HCT116 (cell line): ENCODE data around the gene CHAF1B. TPM values are rescaled to one million over a fixed set of nuclear protein-coding genes. Genes with fewer than 3 reads are reported as not detected.

Experiments used
- ATAC-seq: fragments of 200-7000 bp; cut with Tn5 transposase; 2 replicates; pipeline ENCODE4 v1.9.1; 2020; ENCODE audit warnings: mild to moderate bottlenecking, moderate library complexity
- BruUV-seq: library from RNA; stranded (reverse); fragments of 400-500 nt; replicated peaks from 2 replicates; lab custom pipeline; 2021; lab: Mats Ljungman, UMichigan
- CTCF ChIA-PET: fragments of 300-600 bp; sonication (Branson Sonifier 250); formaldehyde crosslinking; loops from one replicate; lab custom pipeline; 2021; ENCODE audit warnings: antibody characterized with exemption; lab: Charles Lee
- POLR2A ChIA-PET: fragments of 300-600, 350-600 bp; sonication (Branson Sonifier 250); formaldehyde crosslinking; loops from one replicate; lab custom pipeline; 2021; ENCODE audit warnings: antibody characterized with exemption; lab: Charles Lee
- RAD21 ChIA-PET, 2 experiments: fragments of 300-600 bp; sonication (Branson Sonifier 250); formaldehyde crosslinking; loops; one replicate each; lab custom pipeline; 2023; ENCODE audit warnings: low total read pairs in 2 of 2; ENCODE audit not compliant: uncharacterized antibody in 2 of 2, unreplicated experiment in 2 of 2, low non-redundant PET in 1 of 2; lab: Charles Lee
- DNase-seq: peaks from one replicate; pipeline ENCODE4 v3.0.0-alpha.2; 2010; ENCODE audit warnings: low read depth, low spot score
- H2AFZ ChIP-seq: fragments of 200-600 bp; shearing (Covaris generic), sonication (generic); 2 replicates; pipeline ENCODE4 v1.6.1; 2017; ENCODE audit warnings: low read depth, mixed run types, mixed read lengths, antibody characterized with exemption, low read length; ENCODE audit not compliant: poor library complexity, severe bottlenecking
- H3K27ac ChIP-seq: 2 replicates; pipeline ENCODE4 v1.5.1; 2012; ENCODE audit warnings: low read depth, low read length
- H3K27me3 ChIP-seq: fragments of 200-600 bp; sonication (generic); 2 replicates; pipeline ENCODE4 v1.6.1; 2016; ENCODE audit warnings: mixed run types, low read length, mixed read lengths; ENCODE audit not compliant: insufficient read depth
- H3K36me3 ChIP-seq, 2 experiments: fragments of 200-500 bp in 1 of 2; fragments of 200-600 bp in 1 of 2; sonication (Bioruptor generic) in 1 of 2; sonication (generic) in 1 of 2; 2 replicates each; pipeline versions ENCODE4 v1.5.1 to v1.6.1; 2014 to 2016; ENCODE audit warnings: low read length in 2 of 2, inconsistent platforms in 1 of 2, mixed read lengths in 1 of 2, mixed run types in 1 of 2; ENCODE audit not compliant: insufficient read depth in 2 of 2, control insufficient read depth in 1 of 2
- H3K4me1 ChIP-seq, 2 experiments: fragments of 200-600 bp in 1 of 2; sonication (generic) in 1 of 2; 2 replicates each; pipeline versions ENCODE4 v1.5.1 to v1.6.1; 2012 to 2017; ENCODE audit warnings: low read length in 2 of 2, inconsistent platforms in 1 of 2, mild to moderate bottlenecking in 1 of 2, mixed read lengths in 1 of 2, mixed run types in 1 of 2, moderate library complexity in 1 of 2; ENCODE audit not compliant: insufficient read depth in 2 of 2, control insufficient read depth in 1 of 2
- H3K4me2 ChIP-seq: fragments of 200-600 bp; sonication (generic); 2 replicates; pipeline ENCODE4 v1.6.1; 2017; ENCODE audit warnings: mixed run types, low read length, mixed read lengths
- H3K4me3 ChIP-seq, 2 experiments: fragments of 200-600 bp in 1 of 2; sonication (generic) in 1 of 2; replicated peaks in 1 of 2; 2 replicates each; pipeline ENCODE4 v1.5.1; 2011 to 2016; ENCODE audit warnings: low read length in 2 of 2, control low read depth in 1 of 2, low read depth in 1 of 2, mild to moderate bottlenecking in 1 of 2, mixed read lengths in 1 of 2, mixed run types in 1 of 2
- H3K79me2 ChIP-seq: fragments of 200-600 bp; sonication (generic); 2 replicates; pipeline ENCODE4 v1.6.1; 2017; ENCODE audit warnings: mild to moderate bottlenecking, mixed run types, low read length, moderate library complexity, mixed read lengths; ENCODE audit not compliant: insufficient read depth
- H3K9ac ChIP-seq: fragments of 200-600 bp; sonication (generic); 2 replicates; pipeline ENCODE4 v1.6.1; 2016; ENCODE audit warnings: low read length, mixed read lengths
- H3K9me2 ChIP-seq: fragments of 200-600 bp; sonication (generic), shearing (Covaris generic); 2 replicates; pipeline ENCODE4 v1.6.1; 2017; ENCODE audit warnings: mixed run types, mild to moderate bottlenecking, moderate library complexity; ENCODE audit not compliant: insufficient read depth
- H3K9me3 ChIP-seq, 2 experiments: fragments of 200-500 bp in 1 of 2; fragments of 200-600 bp in 1 of 2; sonication (Bioruptor generic) in 1 of 2; sonication (generic) in 1 of 2; 2 replicates each; pipeline ENCODE4 v1.6.1; 2014 to 2017; ENCODE audit warnings: low read length in 2 of 2, mixed read lengths in 2 of 2, inconsistent platforms in 1 of 2, low read depth in 1 of 2, mild to moderate bottlenecking in 1 of 2, mixed run types in 1 of 2, moderate library complexity in 1 of 2; ENCODE audit not compliant: control insufficient read depth in 1 of 2, insufficient read depth in 1 of 2
- H4K20me1 ChIP-seq: fragments of 200-600 bp; sonication (generic), shearing (Covaris generic); 2 replicates; pipeline ENCODE4 v1.6.1; 2017; ENCODE audit warnings: mixed run types, mild to moderate bottlenecking, moderate library complexity; ENCODE audit not compliant: insufficient read depth
- CBX3 ChIP-seq: IDR thresholded peaks from 2 replicates; pipeline ENCODE4 v1.6.1; 2012; ENCODE audit warnings: low read depth
- EGR1 ChIP-seq: IDR thresholded peaks from 2 replicates; pipeline ENCODE4 v1.6.1; 2012; ENCODE audit warnings: low read depth
- ELF1 ChIP-seq: IDR thresholded peaks from 2 replicates; pipeline ENCODE4 v1.6.1; 2012; ENCODE audit warnings: low read depth, borderline replicate concordance
- EZH2 ChIP-seq: fragments of 200-600 bp; sonication (generic); IDR thresholded peaks from 2 replicates; pipeline ENCODE4 v1.6.1; 2017; ENCODE audit warnings: antibody characterized with exemption, mixed run types
- EZH2phosphoT487 ChIP-seq: fragments of 200-600 bp; IDR thresholded peaks from 2 replicates; pipeline ENCODE4 v1.6.1; 2018; ENCODE audit warnings: antibody characterized with exemption, borderline replicate concordance
- FOSL1 ChIP-seq: IDR thresholded peaks from 2 replicates; pipeline ENCODE4 v1.6.1; 2012; ENCODE audit warnings: low read depth
- POLR2A ChIP-seq: IDR thresholded peaks from 2 replicates; pipeline ENCODE4 v1.7.0; 2011; ENCODE audit warnings: borderline replicate concordance; ENCODE audit not compliant: insufficient read depth, insufficient read length; ENCODE audit errors: extremely low read depth
- RAD21 ChIP-seq: IDR thresholded peaks from 2 replicates; pipeline ENCODE4 v1.6.1; 2012; ENCODE audit warnings: low read depth, mild to moderate bottlenecking
- SIN3A ChIP-seq: IDR thresholded peaks from 2 replicates; pipeline ENCODE4 v1.6.1; 2012; ENCODE audit warnings: low read depth
- SP1 ChIP-seq: IDR thresholded peaks from 2 replicates; pipeline ENCODE4 v1.6.1; 2012; ENCODE audit warnings: low read depth
- SRF ChIP-seq: IDR thresholded peaks from 2 replicates; pipeline ENCODE4 v1.6.1; 2012; ENCODE audit warnings: low read depth
- TCF7L2 ChIP-seq: IDR thresholded peaks from 2 replicates; pipeline ENCODE4 v1.7.0; 2011; ENCODE audit warnings: borderline replicate concordance, inconsistent platforms; ENCODE audit not compliant: insufficient read depth, insufficient read length; ENCODE audit errors: extremely low read depth
- YY1 ChIP-seq: IDR thresholded peaks from 2 replicates; pipeline ENCODE4 v1.6.1; 2011; ENCODE audit warnings: low read length, low read depth, moderate library complexity, mild to moderate bottlenecking; ENCODE audit not compliant: insufficient replicate concordance; ENCODE audit errors: extremely low read depth
- ZFX ChIP-seq: fragments of 450-650 bp; IDR thresholded peaks from 2 replicates; pipeline ENCODE4 v1.6.1; 2017
- ZNF274 ChIP-seq: fragments of 200-500 bp; sonication (Bioruptor generic); IDR thresholded peaks from 2 replicates; pipeline ENCODE4 v1.6.1; 2014; ENCODE audit warnings: mild to moderate bottlenecking, low read depth, low read length, inconsistent platforms
- intact Hi-C: fragments of 100-400 bp; cut with micrococcal nuclease; formaldehyde crosslinking; loops from 2 replicates; pipeline ENCODE4 v1.10.0; 2022
- total RNA-seq: library from RNA; stranded (reverse); gene quantifications from one replicate; pipeline ENCODE4 v1.2.1, GENCODE V29; 2021; ENCODE audit not compliant: unreplicated experiment
- TF ChIP-seq, protein P1 (sequence below): IDR thresholded peaks from 2 replicates; pipeline ENCODE4 v1.6.1; 2011; ENCODE audit warnings: mild to moderate bottlenecking, low read length, moderate library complexity; ENCODE audit not compliant: insufficient replicate concordance; ENCODE audit errors: extremely low read depth
- TF ChIP-seq, protein P2 (sequence below): IDR thresholded peaks from 2 replicates; pipeline ENCODE4 v1.6.1; 2012
- TF ChIP-seq, protein P3 (sequence below): IDR thresholded peaks from 2 replicates; pipeline ENCODE4 v1.6.1; 2012; ENCODE audit warnings: low read depth

Gene CHAF1B
- total RNA-seq, 1 experiment from 2014 or later, result 26.1 TPM

DNA sequence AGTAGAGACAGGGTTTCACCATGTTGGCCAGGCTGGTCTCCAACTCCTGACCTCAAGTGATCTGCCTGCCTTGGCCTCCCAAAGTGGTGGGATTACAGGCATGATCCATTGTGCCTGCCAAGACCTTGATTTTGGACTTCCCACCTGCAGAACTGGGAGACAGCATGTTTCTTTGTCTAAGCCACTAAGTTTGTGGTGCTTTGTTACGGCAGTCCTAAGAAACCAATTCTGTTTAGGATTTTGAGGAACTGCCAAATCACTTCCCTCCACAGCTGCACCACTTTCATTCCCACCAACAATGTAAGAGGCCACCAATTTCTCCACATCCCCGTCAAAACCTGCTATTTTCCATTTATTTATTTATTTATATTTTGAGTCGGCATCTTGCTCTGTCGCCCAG is 46.1 kb downstream of the CHAF1B start:
- H3K9ac ChIP-seq, result no peak overlapping the region
- no TSS peak for BruUV-seq
- RAD21 ChIA-PET, result no interaction called here

More for the DNA sequence above, 46.1 kb downstream of the CHAF1B start:
- intact Hi-C loops, result no loop called here
- ChIA-PET POLR2A (no interaction called here), CTCF (interaction anchor here (1.1 kb wide), 1 partner anchor 10 kb away, joined by 4 read pairs; no protein-coding TSS in a partner anchor)
- no peaks in the 10 kb centered on the region for H4K20me1 ChIP-seq
- no peak overlapping the region for H3K4me3 ChIP-seq
- no peak for DNase-seq
- TF ChIP-seq YY1, result no peak
- TF ChIP-seq, protein P1, sequence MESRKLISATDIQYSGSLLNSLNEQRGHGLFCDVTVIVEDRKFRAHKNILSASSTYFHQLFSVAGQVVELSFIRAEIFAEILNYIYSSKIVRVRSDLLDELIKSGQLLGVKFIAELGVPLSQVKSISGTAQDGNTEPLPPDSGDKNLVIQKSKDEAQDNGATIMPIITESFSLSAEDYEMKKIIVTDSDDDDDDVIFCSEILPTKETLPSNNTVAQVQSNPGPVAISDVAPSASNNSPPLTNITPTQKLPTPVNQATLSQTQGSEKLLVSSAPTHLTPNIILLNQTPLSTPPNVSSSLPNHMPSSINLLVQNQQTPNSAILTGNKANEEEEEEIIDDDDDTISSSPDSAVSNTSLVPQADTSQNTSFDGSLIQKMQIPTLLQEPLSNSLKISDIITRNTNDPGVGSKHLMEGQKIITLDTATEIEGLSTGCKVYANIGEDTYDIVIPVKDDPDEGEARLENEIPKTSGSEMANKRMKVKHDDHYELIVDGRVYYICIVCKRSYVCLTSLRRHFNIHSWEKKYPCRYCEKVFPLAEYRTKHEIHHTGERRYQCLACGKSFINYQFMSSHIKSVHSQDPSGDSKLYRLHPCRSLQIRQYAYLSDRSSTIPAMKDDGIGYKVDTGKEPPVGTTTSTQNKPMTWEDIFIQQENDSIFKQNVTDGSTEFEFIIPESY, result no peak
- TF ChIP-seq POLR2A, result no peak
- TF ChIP-seq RAD21, result no peak
- TF ChIP-seq SRF, result no peak
- TF ChIP-seq ELF1, result no peak
- TF ChIP-seq FOSL1, result no peak
- TF ChIP-seq CBX3, result no peak
- no peak for TF ChIP-seq ZFX
- no peak for TF ChIP-seq TCF7L2
- TF ChIP-seq, protein P2, sequence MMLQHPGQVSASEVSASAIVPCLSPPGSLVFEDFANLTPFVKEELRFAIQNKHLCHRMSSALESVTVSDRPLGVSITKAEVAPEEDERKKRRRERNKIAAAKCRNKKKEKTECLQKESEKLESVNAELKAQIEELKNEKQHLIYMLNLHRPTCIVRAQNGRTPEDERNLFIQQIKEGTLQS, result no peak
- TF ChIP-seq SIN3A, result no peak
- no peak for TF ChIP-seq EZH2
- no peak for TF ChIP-seq SP1
- TF ChIP-seq ZNF274, result no peak
- TF ChIP-seq EZH2phosphoT487, result no peak
- TF ChIP-seq, protein P3, sequence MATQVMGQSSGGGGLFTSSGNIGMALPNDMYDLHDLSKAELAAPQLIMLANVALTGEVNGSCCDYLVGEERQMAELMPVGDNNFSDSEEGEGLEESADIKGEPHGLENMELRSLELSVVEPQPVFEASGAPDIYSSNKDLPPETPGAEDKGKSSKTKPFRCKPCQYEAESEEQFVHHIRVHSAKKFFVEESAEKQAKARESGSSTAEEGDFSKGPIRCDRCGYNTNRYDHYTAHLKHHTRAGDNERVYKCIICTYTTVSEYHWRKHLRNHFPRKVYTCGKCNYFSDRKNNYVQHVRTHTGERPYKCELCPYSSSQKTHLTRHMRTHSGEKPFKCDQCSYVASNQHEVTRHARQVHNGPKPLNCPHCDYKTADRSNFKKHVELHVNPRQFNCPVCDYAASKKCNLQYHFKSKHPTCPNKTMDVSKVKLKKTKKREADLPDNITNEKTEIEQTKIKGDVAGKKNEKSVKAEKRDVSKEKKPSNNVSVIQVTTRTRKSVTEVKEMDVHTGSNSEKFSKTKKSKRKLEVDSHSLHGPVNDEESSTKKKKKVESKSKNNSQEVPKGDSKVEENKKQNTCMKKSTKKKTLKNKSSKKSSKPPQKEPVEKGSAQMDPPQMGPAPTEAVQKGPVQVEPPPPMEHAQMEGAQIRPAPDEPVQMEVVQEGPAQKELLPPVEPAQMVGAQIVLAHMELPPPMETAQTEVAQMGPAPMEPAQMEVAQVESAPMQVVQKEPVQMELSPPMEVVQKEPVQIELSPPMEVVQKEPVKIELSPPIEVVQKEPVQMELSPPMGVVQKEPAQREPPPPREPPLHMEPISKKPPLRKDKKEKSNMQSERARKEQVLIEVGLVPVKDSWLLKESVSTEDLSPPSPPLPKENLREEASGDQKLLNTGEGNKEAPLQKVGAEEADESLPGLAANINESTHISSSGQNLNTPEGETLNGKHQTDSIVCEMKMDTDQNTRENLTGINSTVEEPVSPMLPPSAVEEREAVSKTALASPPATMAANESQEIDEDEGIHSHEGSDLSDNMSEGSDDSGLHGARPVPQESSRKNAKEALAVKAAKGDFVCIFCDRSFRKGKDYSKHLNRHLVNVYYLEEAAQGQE, result no peak
- no peak for TF ChIP-seq EGR1
- peaks cover 22 to 40% of the 10 kb centered on the region in 2 experiments for H3K4me1 ChIP-seq
- H2AFZ ChIP-seq, result no peak overlapping the region
- H3K36me3 ChIP-seq, result no peaks in the 10 kb centered on the region
- H3K9me2 ChIP-seq, result no peaks in the 10 kb centered on the region
- ATAC-seq, result no peak
- H3K4me2 ChIP-seq, result peak overlapping the region; percentile 72; the same call in 1 of the 2 replicates
- no peaks in the 10 kb centered on the region for H3K79me2 ChIP-seq
- no peaks in the 10 kb centered on the region for H3K27me3 ChIP-seq
- no peak overlapping the region for H3K27ac ChIP-seq
- no peaks in the 10 kb centered on the region for H3K9me3 ChIP-seq
